SK-N-SH (cell line): ENCODE data around the gene HMGCS1. TPM values are rescaled to one million over a fixed set of nuclear protein-coding genes. Genes with fewer than 3 reads are reported as not detected.
A peak's percentile ranks its signal among the peaks of the same experiment; 100 is the strongest.
"Not testable (repeated sequence)": the region's sequence is repeated elsewhere in the genome, so short reads cannot be mapped to it uniquely, and the experiment has no call there.

Source experiments
- CTCF ChIA-PET: fragments of 300-600, 350-600 bp; formaldehyde crosslinking; extraction: SDS; loops from one replicate; lab custom pipeline; 2021; lab: Yijun Ruan, JAX
- POLR2A ChIA-PET: fragments of 350-600 bp; sonication (Branson Sonifier 250); formaldehyde crosslinking; extraction: SDS; loops from one replicate; lab custom pipeline; 2020; ENCODE audit warnings: antibody characterized with exemption, inconsistent platforms; lab: Yijun Ruan, JAX
- DNase-seq: peaks from one replicate; pipeline ENCODE4 v3.0.0; 2012
- H2AFZ ChIP-seq: fragments of 200-600 bp; sonication (generic); 2 replicates; pipeline ENCODE4 v1.8.1; 2016; ENCODE audit warnings: antibody characterized with exemption, mild to moderate bottlenecking, low read depth
- H3F3A ChIP-seq: fragments of 200-600 bp; sonication (generic); replicated peaks from 2 replicates; pipeline ENCODE3; 2016; ENCODE audit warnings: antibody characterized with exemption, mild to moderate bottlenecking; ENCODE audit not compliant: insufficient read depth
- H3K27ac ChIP-seq, 2 experiments: fragments of 200-500 bp in 1 of 2; fragments of 200-600 bp in 1 of 2; sonication (Bioruptor generic) in 1 of 2; sonication (generic), shearing (Covaris generic) in 1 of 2; 2 replicates each; pipeline versions ENCODE4 v1.5.1 to v1.6.1; 2014 to 2016; ENCODE audit warnings: low read depth in 2 of 2, inconsistent platforms in 1 of 2, low read length in 1 of 2, mild to moderate bottlenecking in 1 of 2, mixed read lengths in 1 of 2
- H3K27me3 ChIP-seq: fragments of 200-600 bp; sonication (generic), shearing (Covaris generic); 2 replicates; pipeline ENCODE4 v1.6.1; 2016; ENCODE audit warnings: mixed run types; ENCODE audit not compliant: insufficient read depth
- H3K36me3 ChIP-seq, 2 experiments: fragments of 200-500 bp in 1 of 2; fragments of 200-600 bp in 1 of 2; sonication (Bioruptor generic) in 1 of 2; sonication (generic) in 1 of 2; replicated peaks in 1 of 2; 2 replicates each; pipeline versions ENCODE3 to v1.5.1; 2014 to 2016; ENCODE audit warnings: low read length in 1 of 2, mild to moderate bottlenecking in 1 of 2; ENCODE audit not compliant: insufficient read depth in 2 of 2, control insufficient read depth in 1 of 2
- H3K4me1 ChIP-seq, 2 experiments: fragments of 200-500 bp in 1 of 2; fragments of 200-600 bp in 1 of 2; sonication (Bioruptor generic) in 1 of 2; sonication (generic), shearing (Covaris generic) in 1 of 2; 2 replicates each; pipeline versions ENCODE4 v1.5.1 to v1.6.1; 2014 to 2016; ENCODE audit warnings: low read depth in 1 of 2, low read length in 1 of 2, mixed run types in 1 of 2; ENCODE audit not compliant: insufficient read depth in 2 of 2, control insufficient read depth in 1 of 2
- H3K4me2 ChIP-seq: fragments of 200-600 bp; sonication (generic), shearing (Covaris generic); 2 replicates; pipeline ENCODE4 v1.6.1; 2017; ENCODE audit warnings: mixed run types
- H3K4me3 ChIP-seq, 2 experiments: fragments of 200-500 bp in 1 of 2; fragments of 200-600 bp in 1 of 2; sonication (Bioruptor generic) in 1 of 2; sonication (generic), shearing (Covaris generic) in 1 of 2; 2 replicates each; pipeline versions ENCODE4 v1.5.1 to v1.8.1; 2014 to 2016; ENCODE audit warnings: low read depth in 2 of 2, inconsistent platforms in 1 of 2, low read length in 1 of 2, mild to moderate bottlenecking in 1 of 2, mixed read lengths in 1 of 2, moderate library complexity in 1 of 2
- H3K79me2 ChIP-seq: fragments of 200-600 bp; sonication (generic); 2 replicates; pipeline ENCODE4 v1.8.1; 2017; ENCODE audit warnings: mild to moderate bottlenecking; ENCODE audit not compliant: insufficient read depth
- H3K9ac ChIP-seq: fragments of 200-600 bp; sonication (generic); 2 replicates; pipeline ENCODE4 v1.6.1; 2017; ENCODE audit warnings: mixed run types
- H3K9me2 ChIP-seq: fragments of 200-600 bp; sonication (generic); 2 replicates; pipeline ENCODE4 v1.6.1; 2017; ENCODE audit warnings: mixed run types
- H3K9me3 ChIP-seq: fragments of 200-600 bp; sonication (generic); 2 replicates; pipeline ENCODE4 v1.6.1; 2017; ENCODE audit warnings: mixed run types, mild to moderate bottlenecking, moderate library complexity
- H4K20me1 ChIP-seq: fragments of 200-600 bp; sonication (generic); 2 replicates; pipeline ENCODE4 v1.6.1; 2017; ENCODE audit warnings: mild to moderate bottlenecking, mixed run types; ENCODE audit not compliant: insufficient read depth
- CHD2 ChIP-seq: fragments of 150-350 bp; IDR thresholded peaks from 2 replicates; pipeline ENCODE4 v1.6.1; 2018; ENCODE audit warnings: low read length; ENCODE audit not compliant: partially characterized antibody
- FOXJ3 ChIP-seq: sonication (generic); formaldehyde crosslinking; IDR thresholded peaks from 2 replicates; pipeline ENCODE4 v1.5.1; 2020; ENCODE audit warnings: mild to moderate bottlenecking, missing genetic modification reagents
- FOXM1 ChIP-seq: IDR thresholded peaks from 2 replicates; pipeline ENCODE4 v1.4.0; 2012; ENCODE audit warnings: low read depth, mild to moderate bottlenecking
- GATA2 ChIP-seq: sonication (generic); formaldehyde crosslinking; IDR thresholded peaks from 2 replicates; pipeline ENCODE4 v1.5.0; 2020; ENCODE audit warnings: mild to moderate bottlenecking, missing genetic modification reagents
- JUND ChIP-seq: IDR thresholded peaks from 2 replicates; pipeline ENCODE4 v1.4.0; 2012
- MEF2A ChIP-seq: IDR thresholded peaks from 2 replicates; pipeline ENCODE4 v1.4.0; 2012; ENCODE audit warnings: low read depth, borderline replicate concordance
- TEAD4 ChIP-seq: IDR thresholded peaks from 2 replicates; pipeline ENCODE4 v1.4.0; 2012; ENCODE audit warnings: mild to moderate bottlenecking, borderline replicate concordance; ENCODE audit not compliant: insufficient read depth
- YY1 ChIP-seq: IDR thresholded peaks from 2 replicates; pipeline ENCODE4 v1.4.0; 2012; ENCODE audit warnings: low read depth, mild to moderate bottlenecking
- WGBS: methylation state at CpG from one replicate; pipeline ENCODE4 v1.1.6; 2017; ENCODE audit warnings: low lambda C conversion rate; 5-methylcytosine and 5-hydroxymethylcytosine counted together
- polyA plus RNA-seq, 3 experiments: library from polyadenylated mRNA; depleted of rRNA; stranded (reverse); fragments of >200 nt; gene quantifications; 2 replicates each; pipeline ENCODE4 v1.2.3, GENCODE V29; 2012
- TF ChIP-seq, protein P1 (sequence below): fragments of 150-350 bp; IDR thresholded peaks from 2 replicates; pipeline ENCODE4 v1.6.1; 2017; ENCODE audit warnings: antibody characterized with exemption, low read length, low read depth, borderline replicate concordance
- TF ChIP-seq, protein P2 (sequence below): IDR thresholded peaks from 2 replicates; pipeline ENCODE4; 2012
- TF ChIP-seq, protein P3 (sequence below): IDR thresholded peaks from 2 replicates; pipeline ENCODE4 v1.6.1; 2012; ENCODE audit warnings: mild to moderate bottlenecking, low read depth, low read length, moderate library complexity

HMGCS1 gene
- polyA plus RNA-seq, 1 of the 3 experiments (the other 2 are of a cell fraction): 8.2 TPM

DNA sequence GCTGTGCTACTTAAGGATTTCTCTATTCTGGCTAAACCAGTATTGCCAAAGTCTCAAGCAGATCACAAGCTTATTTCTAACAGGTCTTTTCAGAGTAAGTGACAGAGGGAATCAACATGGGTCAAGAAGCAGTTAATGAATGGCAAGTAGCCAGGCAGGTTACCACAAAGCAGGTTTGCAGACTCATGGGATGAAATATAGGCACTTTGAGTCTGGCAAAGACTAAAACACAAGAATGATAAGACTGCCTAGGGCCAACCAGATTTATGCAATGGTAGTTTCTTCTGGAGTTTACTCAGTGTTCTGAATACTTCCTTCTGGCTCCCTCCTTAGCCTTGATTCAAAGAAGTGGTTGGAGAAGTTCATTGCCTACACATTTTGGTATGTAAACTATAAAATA is 3.6 kb downstream of the HMGCS1 start:
- CTCF ChIA-PET: no interaction called here
- H3K79me2 ChIP-seq: peaks cover 50% of the 10 kb centered on the region
- no peaks in the 10 kb centered on the region for H3K27me3 ChIP-seq
- H4K20me1 ChIP-seq: peaks cover 10% of the 10 kb centered on the region; the same call in 1 of the 2 replicates
- H3K4me1 ChIP-seq: peaks cover 13 to 35% of the 10 kb centered on the region in 2 experiments; a peak in 3 of 4 replicates
- no peak overlapping the region for H3K4me3 ChIP-seq
- peaks cover 5% of the 10 kb centered on the region for H3F3A ChIP-seq
- H3K9ac ChIP-seq: no peak overlapping the region
- no peak overlapping the region; a peak in 1 of 4 replicates for H3K27ac ChIP-seq
- no peak overlapping the region for H2AFZ ChIP-seq
- no peaks in the 10 kb centered on the region for H3K9me3 ChIP-seq
- no peak for DNase-seq
- no peaks in the 10 kb centered on the region for H3K9me2 ChIP-seq
- POLR2A ChIA-PET: no interaction called here
- peaks cover 2 to 7% of the 10 kb centered on the region in 2 experiments for H3K36me3 ChIP-seq
- H3K4me2 ChIP-seq: no peak overlapping the region
- TF ChIP-seq MEF2A: no peak
- TF ChIP-seq JUND: no peak
- TF ChIP-seq, protein P1, sequence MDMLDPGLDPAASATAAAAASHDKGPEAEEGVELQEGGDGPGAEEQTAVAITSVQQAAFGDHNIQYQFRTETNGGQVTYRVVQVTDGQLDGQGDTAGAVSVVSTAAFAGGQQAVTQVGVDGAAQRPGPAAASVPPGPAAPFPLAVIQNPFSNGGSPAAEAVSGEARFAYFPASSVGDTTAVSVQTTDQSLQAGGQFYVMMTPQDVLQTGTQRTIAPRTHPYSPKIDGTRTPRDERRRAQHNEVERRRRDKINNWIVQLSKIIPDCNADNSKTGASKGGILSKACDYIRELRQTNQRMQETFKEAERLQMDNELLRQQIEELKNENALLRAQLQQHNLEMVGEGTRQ: no peak
- TF ChIP-seq, protein P2, sequence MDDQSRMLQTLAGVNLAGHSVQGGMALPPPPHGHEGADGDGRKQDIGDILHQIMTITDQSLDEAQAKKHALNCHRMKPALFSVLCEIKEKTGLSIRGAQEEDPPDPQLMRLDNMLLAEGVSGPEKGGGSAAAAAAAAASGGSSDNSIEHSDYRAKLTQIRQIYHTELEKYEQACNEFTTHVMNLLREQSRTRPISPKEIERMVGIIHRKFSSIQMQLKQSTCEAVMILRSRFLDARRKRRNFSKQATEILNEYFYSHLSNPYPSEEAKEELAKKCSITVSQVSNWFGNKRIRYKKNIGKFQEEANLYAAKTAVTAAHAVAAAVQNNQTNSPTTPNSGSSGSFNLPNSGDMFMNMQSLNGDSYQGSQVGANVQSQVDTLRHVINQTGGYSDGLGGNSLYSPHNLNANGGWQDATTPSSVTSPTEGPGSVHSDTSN: no peak

DNA sequence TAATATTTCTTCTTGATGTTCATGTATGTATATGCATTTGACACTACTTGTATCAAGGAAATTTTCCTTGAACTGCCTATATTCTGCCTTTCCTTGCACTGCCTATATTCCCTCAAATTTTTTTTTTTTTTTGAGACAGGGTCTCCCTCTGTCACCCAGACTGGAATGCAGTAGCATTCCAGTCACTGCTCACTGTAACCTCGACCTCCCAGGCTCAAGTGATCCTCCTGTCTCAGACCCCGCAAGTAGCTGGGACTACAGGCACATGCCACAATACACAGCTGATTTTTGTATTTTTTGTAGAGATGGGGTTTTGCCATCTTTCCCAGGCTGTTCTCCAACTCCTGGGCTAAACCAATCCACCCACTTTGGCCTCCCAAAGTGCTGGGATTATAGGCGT is 4.1 kb downstream of the HMGCS1 start:
- Histone ChIP-seq H3K27me3 (no peaks in the 10 kb centered on the region), H4K20me1 (peaks cover 12% of the 10 kb centered on the region; the same call in 1 of the 2 replicates), H3K4me1 (peaks cover 12 to 34% of the 10 kb centered on the region in 2 experiments; a peak in 3 of 4 replicates)
- CTCF ChIA-PET: no interaction called here
- TF ChIP-seq GATA2 (no peak), CHD2 (no peak), TEAD4 (no peak), YY1 (no peak), FOXJ3 (CRISPR knock-in tag) (no peak), FOXM1 (no peak)
- TF ChIP-seq, protein P3, sequence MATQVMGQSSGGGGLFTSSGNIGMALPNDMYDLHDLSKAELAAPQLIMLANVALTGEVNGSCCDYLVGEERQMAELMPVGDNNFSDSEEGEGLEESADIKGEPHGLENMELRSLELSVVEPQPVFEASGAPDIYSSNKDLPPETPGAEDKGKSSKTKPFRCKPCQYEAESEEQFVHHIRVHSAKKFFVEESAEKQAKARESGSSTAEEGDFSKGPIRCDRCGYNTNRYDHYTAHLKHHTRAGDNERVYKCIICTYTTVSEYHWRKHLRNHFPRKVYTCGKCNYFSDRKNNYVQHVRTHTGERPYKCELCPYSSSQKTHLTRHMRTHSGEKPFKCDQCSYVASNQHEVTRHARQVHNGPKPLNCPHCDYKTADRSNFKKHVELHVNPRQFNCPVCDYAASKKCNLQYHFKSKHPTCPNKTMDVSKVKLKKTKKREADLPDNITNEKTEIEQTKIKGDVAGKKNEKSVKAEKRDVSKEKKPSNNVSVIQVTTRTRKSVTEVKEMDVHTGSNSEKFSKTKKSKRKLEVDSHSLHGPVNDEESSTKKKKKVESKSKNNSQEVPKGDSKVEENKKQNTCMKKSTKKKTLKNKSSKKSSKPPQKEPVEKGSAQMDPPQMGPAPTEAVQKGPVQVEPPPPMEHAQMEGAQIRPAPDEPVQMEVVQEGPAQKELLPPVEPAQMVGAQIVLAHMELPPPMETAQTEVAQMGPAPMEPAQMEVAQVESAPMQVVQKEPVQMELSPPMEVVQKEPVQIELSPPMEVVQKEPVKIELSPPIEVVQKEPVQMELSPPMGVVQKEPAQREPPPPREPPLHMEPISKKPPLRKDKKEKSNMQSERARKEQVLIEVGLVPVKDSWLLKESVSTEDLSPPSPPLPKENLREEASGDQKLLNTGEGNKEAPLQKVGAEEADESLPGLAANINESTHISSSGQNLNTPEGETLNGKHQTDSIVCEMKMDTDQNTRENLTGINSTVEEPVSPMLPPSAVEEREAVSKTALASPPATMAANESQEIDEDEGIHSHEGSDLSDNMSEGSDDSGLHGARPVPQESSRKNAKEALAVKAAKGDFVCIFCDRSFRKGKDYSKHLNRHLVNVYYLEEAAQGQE: no peak
- TF ChIP-seq, all 33 proteins: peak for 0
- Histone ChIP-seq H3K4me2 (no peak overlapping the region), H3K27ac (peak overlapping the region in 1 of 2 experiments; percentile 72; a peak in 1 of 4 replicates), H3F3A (peaks cover 5% of the 10 kb centered on the region), H3K79me2 (peaks cover 53% of the 10 kb centered on the region), H3K9me2 (no peaks in the 10 kb centered on the region), H3K36me3 (peaks cover 2 to 7% of the 10 kb centered on the region in 2 experiments), H3K4me3 (no peak overlapping the region), H3K9me3 (no peaks in the 10 kb centered on the region), H3K9ac (no peak overlapping the region), H2AFZ (no peak overlapping the region)
- DNase-seq: no peak
- POLR2A ChIA-PET: interaction anchor here (1.0 kb wide), 1 partner anchor 175 kb away, joined by 3 read pairs; no protein-coding TSS in a partner anchor
- 92% methylated on average over 3 of the region's 3 CpGs for WGBS

DNA sequence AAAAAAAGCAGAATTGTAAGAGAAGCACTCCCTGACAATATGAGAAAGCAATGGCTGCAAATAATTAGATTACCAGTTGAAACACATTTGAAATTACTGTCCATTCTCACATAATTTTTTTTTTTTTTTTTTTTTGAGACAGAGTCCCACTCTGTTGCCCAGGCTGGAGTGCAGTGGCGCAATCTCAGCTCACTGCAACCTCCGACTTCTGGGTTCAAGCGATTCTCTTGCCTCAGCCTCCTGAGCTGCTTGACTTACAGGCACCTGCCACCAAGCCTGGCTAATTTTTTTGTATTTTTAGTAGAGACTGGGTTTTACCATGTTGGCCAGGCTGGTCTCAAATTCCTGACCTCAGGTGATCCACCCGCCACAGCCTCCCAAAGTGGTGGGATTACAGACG is 6.3 kb downstream of the HMGCS1 start:
- H3K4me2 ChIP-seq, H3K27me3 ChIP-seq, H3K9me2 ChIP-seq, H3K4me3 ChIP-seq, H3K9me3 ChIP-seq, H3F3A ChIP-seq, H2AFZ ChIP-seq, H3K36me3 ChIP-seq, H3K9ac ChIP-seq, DNase-seq, POLR2A ChIA-PET: not testable (repeated sequence)
- Histone ChIP-seq H3K79me2 (peaks cover 59% of the 10 kb centered on the region), H4K20me1 (peaks cover 11% of the 10 kb centered on the region; the same call in 1 of the 2 replicates), H3K4me1 (peaks cover 5 to 25% of the 10 kb centered on the region in 2 experiments; a peak in 3 of 4 replicates), H3K27ac (peak overlapping the region in 1 of 2 experiments; percentile 66; a peak in 2 of 4 replicates)
- WGBS: 92% methylated on average over 5 of the region's 5 CpGs
- CTCF ChIA-PET: interaction anchor here (1.0 to 1.8 kb wide), 11 partner anchors 11 to 207 kb away, joined by 3 to 6 read pairs (median 4); no protein-coding TSS in a partner anchor
